Stomach (tissue), 4 donors: ENCODE results near the gene CAPZB.

Experiments used
- CTCF ChIP-seq, 7 experiments: fragments of 450-650 bp in 4 of 7; fragments of 200-600 bp in 3 of 7; sonication (generic) in 3 of 7; IDR thresholded peaks; one replicate each; pipeline ENCODE4 v1.5.1; 2016 to 2019; ENCODE audit warnings: antibody characterized with exemption in 7 of 7, control low read depth in 2 of 7, mild to moderate bottlenecking in 1 of 7
- EP300 ChIP-seq: sonication (generic); formaldehyde crosslinking; IDR thresholded peaks from one replicate; pipeline ENCODE4 v1.6.1; 2017; ENCODE audit warnings: antibody characterized with exemption
- POLR2A ChIP-seq, 4 donors: fragments of 450-650 bp; IDR thresholded peaks; one replicate each; pipeline ENCODE4 v1.6.1; 2016; ENCODE audit warnings: antibody characterized with exemption in 4 of 4, control low read depth in 2 of 4, mild to moderate bottlenecking in 1 of 4, moderate library complexity in 1 of 4
- POLR2AphosphoS5 ChIP-seq, 3 donors: sonication (generic); formaldehyde crosslinking; IDR thresholded peaks; one replicate each; pipeline ENCODE4 v1.6.1; 2016; ENCODE audit warnings: antibody characterized with exemption in 3 of 3

GRCh38 chr1:19456968-19457441 is 28.3 kb downstream of the CAPZB start:
- no peak for TF ChIP-seq CTCF (IDR thresholded peaks at IDR 0.05)
- no peak for TF ChIP-seq POLR2A (IDR thresholded peaks at IDR 0.05)
- no peak for TF ChIP-seq EP300
- TF ChIP-seq POLR2AphosphoS5 (IDR thresholded peaks at IDR 0.05), result no peak
